Smooth muscle cell (in vitro differentiated cells): ENCODE data around the gene MCF2L. TPM values are rescaled to one million over a fixed set of nuclear protein-coding genes. Genes with fewer than 3 reads are reported as not detected.
"Not testable (repeated sequence)": the region's sequence is repeated elsewhere in the genome, so short reads cannot be mapped to it uniquely, and the experiment has no call there.

Source experiments
- DNase-seq: peaks from one replicate; lab custom pipeline; 2025; ENCODE audit not compliant: unreplicated experiment; lab: John Stamatoyannopoulos, UW
- H2AFZ ChIP-seq: fragments of 200-600 bp; sonication (generic); 2 replicates; pipeline ENCODE4 v1.6.0; 2016; ENCODE audit warnings: antibody characterized with exemption, low read depth, mild to moderate bottlenecking
- H3F3A ChIP-seq: fragments of 200-600 bp; sonication (generic); 2 replicates; pipeline ENCODE4 v1.6.0; 2017; ENCODE audit warnings: antibody characterized with exemption, low read depth
- H3K27ac ChIP-seq: fragments of 200-600 bp; sonication (generic); 2 replicates; pipeline ENCODE4 v1.5.1; 2016; ENCODE audit warnings: low read depth, mild to moderate bottlenecking
- H3K27me3 ChIP-seq: fragments of 200-600 bp; sonication (generic); 2 replicates; pipeline ENCODE4 v1.6.1; 2016; ENCODE audit warnings: low read depth, mild to moderate bottlenecking
- H3K36me3 ChIP-seq: fragments of 200-600 bp; sonication (generic); 2 replicates; pipeline ENCODE4 v1.5.1; 2016; ENCODE audit warnings: low read depth
- H3K4me1 ChIP-seq: fragments of 200-600 bp; sonication (generic); 2 replicates; pipeline ENCODE4 v1.5.1; 2016; ENCODE audit warnings: low read depth
- H3K4me2 ChIP-seq: fragments of 200-600 bp; sonication (generic); 2 replicates; pipeline ENCODE4 v1.6.0; 2016; ENCODE audit warnings: mild to moderate bottlenecking
- H3K4me3 ChIP-seq: fragments of 200-600 bp; sonication (generic); 2 replicates; pipeline ENCODE4 v1.5.1; 2016; ENCODE audit warnings: mild to moderate bottlenecking
- H3K79me2 ChIP-seq: fragments of 200-600 bp; sonication (generic); 2 replicates; pipeline ENCODE4 v1.6.0; 2016; ENCODE audit warnings: low read depth, mild to moderate bottlenecking
- H3K9ac ChIP-seq: fragments of 200-600 bp; sonication (generic); 2 replicates; pipeline ENCODE4 v1.6.0; 2016; ENCODE audit warnings: low read depth
- H3K9me3 ChIP-seq: fragments of 200-600 bp; sonication (generic); replicated peaks from 2 replicates; pipeline ENCODE4 v1.5.1; 2016; ENCODE audit warnings: low read depth
- H4K20me1 ChIP-seq: fragments of 200-600 bp; sonication (generic); 2 replicates; pipeline ENCODE4 v1.6.0; 2016; ENCODE audit warnings: low read depth
- WGBS: methylation state at CpG from one replicate; pipeline ENCODE4 v1.1.7; 2016; ENCODE audit warnings: low lambda C conversion rate; 5-methylcytosine and 5-hydroxymethylcytosine counted together
- polyA plus RNA-seq: library from polyadenylated mRNA; unstranded; fragments of >200 nt; fragmentation: Nextera tagmentation; extraction: Ambion mirVana; gene quantifications from 2 replicates; pipeline ENCODE4 v1.2.1, GENCODE V29; 2016
- total RNA-seq: library from RNA; depleted of rRNA; stranded (reverse); fragments of >200 nt; gene quantifications from 2 replicates; pipeline ENCODE4 v1.2.3, GENCODE V29; 2014
- TF ChIP-seq, protein P1 (sequence below): fragments of 200-600 bp; sonication (generic); IDR thresholded peaks from 2 replicates; pipeline ENCODE4 v1.5.1; 2017; ENCODE audit warnings: borderline replicate concordance, mild to moderate bottlenecking, antibody characterized with exemption; ENCODE audit not compliant: insufficient read depth, poor library complexity, severe bottlenecking

The MCF2L gene
- total and polyA plus RNA-seq, 2 experiments from 2014 or later: 0.54 to 7.6 TPM

GRCh38 chr13:113098162-113098732 is 129.2 kb downstream of the MCF2L start:
- Histone ChIP-seq H3K9me3 (no peaks in the 10 kb centered on the region), H2AFZ (no peak overlapping the region), H3K4me3 (no peak overlapping the region), H3K36me3 (no peaks in the 10 kb centered on the region), H3K79me2 (no peaks in the 10 kb centered on the region), H3F3A (no peaks in the 10 kb centered on the region), H4K20me1 (no peaks in the 10 kb centered on the region), H3K27me3 (no peaks in the 10 kb centered on the region), H3K4me1 (no peaks in the 10 kb centered on the region), H3K4me2 (no peak overlapping the region), H3K9ac (no peak overlapping the region), H3K27ac (no peak overlapping the region)
- TF ChIP-seq, protein P1, sequence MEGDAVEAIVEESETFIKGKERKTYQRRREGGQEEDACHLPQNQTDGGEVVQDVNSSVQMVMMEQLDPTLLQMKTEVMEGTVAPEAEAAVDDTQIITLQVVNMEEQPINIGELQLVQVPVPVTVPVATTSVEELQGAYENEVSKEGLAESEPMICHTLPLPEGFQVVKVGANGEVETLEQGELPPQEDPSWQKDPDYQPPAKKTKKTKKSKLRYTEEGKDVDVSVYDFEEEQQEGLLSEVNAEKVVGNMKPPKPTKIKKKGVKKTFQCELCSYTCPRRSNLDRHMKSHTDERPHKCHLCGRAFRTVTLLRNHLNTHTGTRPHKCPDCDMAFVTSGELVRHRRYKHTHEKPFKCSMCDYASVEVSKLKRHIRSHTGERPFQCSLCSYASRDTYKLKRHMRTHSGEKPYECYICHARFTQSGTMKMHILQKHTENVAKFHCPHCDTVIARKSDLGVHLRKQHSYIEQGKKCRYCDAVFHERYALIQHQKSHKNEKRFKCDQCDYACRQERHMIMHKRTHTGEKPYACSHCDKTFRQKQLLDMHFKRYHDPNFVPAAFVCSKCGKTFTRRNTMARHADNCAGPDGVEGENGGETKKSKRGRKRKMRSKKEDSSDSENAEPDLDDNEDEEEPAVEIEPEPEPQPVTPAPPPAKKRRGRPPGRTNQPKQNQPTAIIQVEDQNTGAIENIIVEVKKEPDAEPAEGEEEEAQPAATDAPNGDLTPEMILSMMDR: no peak
- WGBS: 89% methylated on average over 30 of the region's 30 CpGs
- DNase-seq: no peak

GRCh38 chr13:113099142-113099541 is 130.1 kb downstream of the MCF2L start:
- no peak for DNase-seq
- H3K9ac ChIP-seq: no peak overlapping the region
- H3K4me1 ChIP-seq: no peaks in the 10 kb centered on the region
- H3K36me3 ChIP-seq: no peaks in the 10 kb centered on the region
- 86% methylated on average over 11 of the region's 11 CpGs for WGBS
- no peak overlapping the region for H2AFZ ChIP-seq
- no peak overlapping the region for H3K4me3 ChIP-seq
- no peaks in the 10 kb centered on the region for H3K79me2 ChIP-seq
- H4K20me1 ChIP-seq: no peaks in the 10 kb centered on the region
- H3F3A ChIP-seq: no peaks in the 10 kb centered on the region
- H3K27ac ChIP-seq: no peak overlapping the region
- TF ChIP-seq, protein P1: no peak
- no peaks in the 10 kb centered on the region for H3K9me3 ChIP-seq
- no peak overlapping the region for H3K4me2 ChIP-seq
- H3K27me3 ChIP-seq: no peaks in the 10 kb centered on the region

GRCh38 chr13:113102302-113102701 is 133.3 kb downstream of the MCF2L start:
- H3K9ac ChIP-seq, H3K4me3 ChIP-seq, H3F3A ChIP-seq, DNase-seq, H4K20me1 ChIP-seq, H3K36me3 ChIP-seq, H3K9me3 ChIP-seq, H2AFZ ChIP-seq, H3K4me1 ChIP-seq, H3K27me3 ChIP-seq, H3K4me2 ChIP-seq, H3K27ac ChIP-seq, H3K79me2 ChIP-seq: not testable (repeated sequence)
- 87% methylated on average over 10 of the region's 10 CpGs for WGBS

DNA sequence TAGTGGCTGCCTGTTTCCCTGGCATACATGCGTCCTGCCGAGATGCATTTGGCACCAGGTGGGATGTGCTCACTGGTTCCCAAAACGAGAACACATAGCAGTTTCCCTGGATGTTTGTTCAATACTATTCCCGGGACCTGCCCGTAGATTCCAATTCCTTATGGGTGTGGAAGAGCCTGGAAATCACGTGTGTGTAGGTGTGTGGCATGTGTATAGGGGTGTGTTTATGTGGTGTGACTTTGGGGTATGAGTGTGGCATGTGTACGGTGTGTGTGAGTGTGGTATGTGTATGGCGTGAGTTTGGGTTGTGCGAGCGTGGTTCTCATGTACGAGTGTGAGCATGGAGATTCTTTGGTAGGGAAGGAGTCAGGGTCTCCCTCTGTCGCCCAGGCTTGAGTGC is 133.7 kb downstream of the MCF2L start:
- TF ChIP-seq, protein P1: no peak
- WGBS: 90% methylated on average over 12 of the region's 12 CpGs
- no peaks in the 10 kb centered on the region for H3F3A ChIP-seq

More for the DNA sequence above, 133.7 kb downstream of the MCF2L start:
- Histone ChIP-seq H3K27ac (no peak overlapping the region), H3K36me3 (no peaks in the 10 kb centered on the region), H3K79me2 (no peaks in the 10 kb centered on the region), H3K4me2 (no peak overlapping the region), H3K9ac (no peak overlapping the region), H3K4me3 (no peak overlapping the region), H2AFZ (no peak overlapping the region), H3K9me3 (no peaks in the 10 kb centered on the region), H3K4me1 (no peaks in the 10 kb centered on the region), H3K27me3 (no peaks in the 10 kb centered on the region), H4K20me1 (no peaks in the 10 kb centered on the region)
- DNase-seq: no peak
